OCI-LY7 (cell line): ENCODE data around the gene C1orf198.

ENCODE experiments used
- CTCF ChIP-seq: fragments of 200-600 bp; sonication (generic); conservative IDR thresholded peaks from 2 replicates; pipeline ENCODE4 v1.5.1; 2014; ENCODE audit warnings: mild to moderate bottlenecking, antibody characterized with exemption, low read length, moderate library complexity, mixed read lengths
- EZH2phosphoT487 ChIP-seq: fragments of 200-600 bp; sonication (generic); IDR thresholded peaks from 2 replicates; pipeline ENCODE4 v1.6.1; 2018; ENCODE audit warnings: low read depth, borderline replicate concordance, mild to moderate bottlenecking, mixed run types, antibody characterized with exemption, low read length, moderate library complexity, mixed read lengths

- no peak for TF ChIP-seq CTCF
- no peak for TF ChIP-seq EZH2phosphoT487
Measured at GRCh38 chr1:230822092-230822581, 46.2 kb downstream of the C1orf198 start.
